PC-3 (cell line): ENCODE results near the gene NOXRED1. TPM values are rescaled to one million over a fixed set of nuclear protein-coding genes. Genes with fewer than 3 reads are reported as not detected.

Experiments
- ATAC-seq: fragments of 200-7000 bp; cut with Tn5 transposase; 2 replicates; pipeline ENCODE4 v1.9.1; 2020; ENCODE audit warnings: mild to moderate bottlenecking, moderate library complexity
- BruUV-seq: library from RNA; stranded (reverse); fragments of 400-500 nt; replicated peaks from 2 replicates; lab custom pipeline; 2021; lab: Mats Ljungman, UMichigan
- CTCF ChIA-PET: fragments of 300-600 bp; sonication (Branson Sonifier 250); formaldehyde crosslinking; loops from one replicate; lab custom pipeline; 2022; ENCODE audit warnings: antibody characterized with exemption; lab: Charles Lee
- POLR2A ChIA-PET: fragments of 300-600 bp; sonication (Branson Sonifier 250); formaldehyde crosslinking; loops from one replicate; lab custom pipeline; 2022; ENCODE audit warnings: antibody characterized with exemption; ENCODE audit not compliant: unreplicated experiment; lab: Charles Lee
- DNase-seq: peaks from one replicate; pipeline ENCODE4 v3.0.0-alpha.2; 2015
- H2AFZ ChIP-seq: fragments of 300-600 bp; sonication (generic); 2 replicates; pipeline ENCODE4 v1.6.0; 2016; ENCODE audit warnings: antibody characterized with exemption, low read length
- H3F3A ChIP-seq: fragments of 300-600 bp; sonication (generic); one replicate; pipeline ENCODE4 v1.6.0; 2017; ENCODE audit warnings: antibody characterized with exemption, low read length, control low read depth, mild to moderate bottlenecking; ENCODE audit not compliant: unreplicated experiment
- H3K27ac ChIP-seq: fragments of 300-600 bp; sonication (generic); 2 replicates; pipeline ENCODE4 v1.5.1; 2016; ENCODE audit warnings: mild to moderate bottlenecking, low read length
- H3K27me3 ChIP-seq: fragments of 300-600 bp; sonication (generic); 2 replicates; pipeline ENCODE4 v1.6.1; 2016; ENCODE audit warnings: low read length, mixed read lengths
- H3K36me3 ChIP-seq: fragments of 300-600 bp; sonication (generic); 2 replicates; pipeline ENCODE4 v1.6.1; 2016; ENCODE audit warnings: low read depth, mixed run types, low read length, mixed read lengths
- H3K4me1 ChIP-seq: fragments of 300-600 bp; sonication (generic); 2 replicates; pipeline ENCODE4 v1.5.1; 2016; ENCODE audit warnings: low read length; ENCODE audit not compliant: insufficient read depth
- H3K4me2 ChIP-seq: fragments of 300-600 bp; sonication (generic); 2 replicates; pipeline ENCODE4 v1.6.0; 2016; ENCODE audit warnings: low read length
- H3K4me3 ChIP-seq: fragments of 300-600 bp; sonication (generic); 2 replicates; pipeline ENCODE4 v1.5.1; 2016; ENCODE audit warnings: mild to moderate bottlenecking, low read length, mixed read lengths
- H3K79me2 ChIP-seq: fragments of 300-600 bp; sonication (generic); 2 replicates; pipeline ENCODE4 v1.6.1; 2017; ENCODE audit warnings: low read length, mixed read lengths
- H3K9ac ChIP-seq: fragments of 300-600 bp; sonication (generic); 2 replicates; pipeline ENCODE4 v1.6.0; 2016; ENCODE audit warnings: mild to moderate bottlenecking, low read length
- H3K9me2 ChIP-seq: fragments of 300-600 bp; sonication (generic); replicated peaks from 2 replicates; pipeline ENCODE4 v1.6.1; 2016; ENCODE audit warnings: mixed run types, low read length, mixed read lengths
- H3K9me3 ChIP-seq: fragments of 300-600 bp; sonication (generic); 2 replicates; pipeline ENCODE4 v1.6.1; 2016; ENCODE audit warnings: low read length, mixed read lengths
- H4K20me1 ChIP-seq: fragments of 300-600 bp; sonication (generic); 2 replicates; pipeline ENCODE4 v1.6.1; 2016; ENCODE audit warnings: low read length, mixed read lengths
- CTCF ChIP-seq: fragments of 300-600 bp; sonication (generic); conservative IDR thresholded peaks from 2 replicates; pipeline ENCODE4 v1.5.1; 2017; ENCODE audit warnings: antibody characterized with exemption, low read depth, mild to moderate bottlenecking, low read length
- EZH2 ChIP-seq: fragments of 300-600 bp; sonication (generic); IDR thresholded peaks from one replicate; pipeline ENCODE4 v1.6.1; 2017; ENCODE audit warnings: antibody characterized with exemption, mild to moderate bottlenecking, low read length; ENCODE audit not compliant: unreplicated experiment
- EZH2phosphoT487 ChIP-seq: fragments of 300-600 bp; sonication (generic); IDR thresholded peaks from 2 replicates; pipeline ENCODE4 v1.6.1; 2018; ENCODE audit warnings: mild to moderate bottlenecking, antibody characterized with exemption, low read length, borderline replicate concordance
- intact Hi-C: fragments of 100-400 bp; cut with micrococcal nuclease; formaldehyde crosslinking; loops from 2 replicates; pipeline ENCODE4 v1.9.0; 2023
- total RNA-seq: library from RNA; depleted of rRNA; stranded (reverse); fragments of >200 nt; gene quantifications from 2 replicates; pipeline ENCODE4 v1.2.3, GENCODE V29; 2014

The NOXRED1 gene
- total RNA-seq, 1 experiment from 2014 or later, result 0.33 TPM

- Histone ChIP-seq H3K4me1 (peaks cover 2% of the 10 kb centered on the region; the same call in 1 of the 2 replicates), H3K4me2 (no peak overlapping the region), H3K27ac (no peak overlapping the region), H3K27me3 (no peaks in the 10 kb centered on the region), H3K9ac (no peak overlapping the region), H2AFZ (no peak overlapping the region), H3K9me2 (no peaks in the 10 kb centered on the region), H3K36me3 (peaks cover 54% of the 10 kb centered on the region), H3K79me2 (no peaks in the 10 kb centered on the region), H3K4me3 (no peak overlapping the region), H3F3A (no peaks in the 10 kb centered on the region), H3K9me3 (no peaks in the 10 kb centered on the region), H4K20me1 (no peaks in the 10 kb centered on the region)
- no TSS peak for BruUV-seq
- ATAC-seq, result no peak
- POLR2A ChIA-PET, result no interaction called here
- no peak for DNase-seq
- intact Hi-C loops, result no loop called here
- CTCF ChIA-PET, result no interaction called here
- TF ChIP-seq EZH2phosphoT487, result no peak
- TF ChIP-seq CTCF, result no peak
- no peak for TF ChIP-seq EZH2
Measured at GRCh38 chr14:77426396-77426795, 3.1 kb upstream of the NOXRED1 start.

- H3F3A ChIP-seq, result no peaks in the 10 kb centered on the region
- H3K4me3 ChIP-seq, result no peak overlapping the region
- peaks cover 4% of the 10 kb centered on the region; the same call in 1 of the 2 replicates for H3K4me1 ChIP-seq
- H3K79me2 ChIP-seq, result no peaks in the 10 kb centered on the region
- H3K9me3 ChIP-seq, result no peaks in the 10 kb centered on the region
- no peaks in the 10 kb centered on the region for H3K9me2 ChIP-seq
- no peaks in the 10 kb centered on the region for H4K20me1 ChIP-seq
- H3K4me2 ChIP-seq, result no peak overlapping the region
- H3K9ac ChIP-seq, result no peak overlapping the region
- no peak overlapping the region for H2AFZ ChIP-seq
- no peak overlapping the region for H3K27ac ChIP-seq
- peaks cover 49% of the 10 kb centered on the region for H3K36me3 ChIP-seq
- no peaks in the 10 kb centered on the region for H3K27me3 ChIP-seq
- ChIA-PET POLR2A (no interaction called here), CTCF (no interaction called here)
- intact Hi-C loops, result no loop called here
- ATAC-seq, result no peak
- BruUV-seq, result no TSS peak
- no peak for TF ChIP-seq EZH2
- no peak for TF ChIP-seq EZH2phosphoT487
- no peak for TF ChIP-seq CTCF
- no peak for DNase-seq
Measured at GRCh38 chr14:77424862-77425261, 1.5 kb upstream of the NOXRED1 start.

- POLR2A ChIA-PET, result no interaction called here
- CTCF ChIA-PET, result no interaction called here
- no peak overlapping the region for H2AFZ ChIP-seq
- H3K9ac ChIP-seq, result no peak overlapping the region
- TF ChIP-seq EZH2 (no peak), CTCF (no peak), EZH2phosphoT487 (no peak)
- H3K36me3 ChIP-seq, result peaks cover 17% of the 10 kb centered on the region
- H3K27me3 ChIP-seq, result no peaks in the 10 kb centered on the region
- no peaks in the 10 kb centered on the region for H4K20me1 ChIP-seq
- peaks cover 4% of the 10 kb centered on the region; the same call in 1 of the 2 replicates for H3K4me1 ChIP-seq
- BruUV-seq, result no TSS peak
- no peaks in the 10 kb centered on the region for H3K9me3 ChIP-seq
- H3K27ac ChIP-seq, result no peak overlapping the region
- H3K4me2 ChIP-seq, result no peak overlapping the region
- intact Hi-C loops, result no loop called here
- ATAC-seq, result no peak
- no peaks in the 10 kb centered on the region for H3K79me2 ChIP-seq
- no peaks in the 10 kb centered on the region for H3F3A ChIP-seq
- no peaks in the 10 kb centered on the region for H3K9me2 ChIP-seq
- peak; percentile 47 for DNase-seq
- no peak overlapping the region for H3K4me3 ChIP-seq
Measured at GRCh38 chr14:77421201-77421600, 2.1 kb downstream of the NOXRED1 start.
